Stimulated activated CD4-positive, alpha-beta T cell treated with anti-CD3 and anti-CD28 coated beads, Interleukin-1b, Interleukin-23, amount 100 ng/mL, for 4 hours (primary cell): Measurements from ENCODE around the gene UBAC2.

Source experiments
- DNase-seq, 2 donors: peaks; one replicate each; pipeline ENCODE4 v3.0.0-alpha.2; 2020; ENCODE audit warnings: low read depth in 2 of 2

UBAC2 gene

GRCh38 chr13:99271249-99271648, 70.6 kb downstream of the UBAC2 start:
- no peak for DNase-seq

GRCh38 chr13:99272481-99272880, 71.8 kb downstream of the UBAC2 start:
- DNase-seq: no peak

GRCh38 chr13:99273128-99273527, 72.5 kb downstream of the UBAC2 start:
- DNase-seq: no peak

GRCh38 chr13:99275093-99275469, 74.4 kb downstream of the UBAC2 start:
- DNase-seq: no peak

GRCh38 chr13:99276706-99277105, 76.1 kb downstream of the UBAC2 start:
- DNase-seq: no peak

GRCh38 chr13:99277629-99278028, 77.0 kb downstream of the UBAC2 start:
- DNase-seq: no peak

GRCh38 chr13:99278200-99278599, 77.5 kb downstream of the UBAC2 start:
- DNase-seq: no peak

- no peak for DNase-seq
Observed at GRCh38 chr13:99278843-99279242, 78.2 kb downstream of the UBAC2 start.

GRCh38 chr13:99279637-99280036, 79.0 kb downstream of the UBAC2 start:
- DNase-seq: no peak

- no peak for DNase-seq
Observed at GRCh38 chr13:99280166-99280565, 79.5 kb downstream of the UBAC2 start.

GRCh38 chr13:99281811-99282263, 81.2 kb downstream of the UBAC2 start:
- DNase-seq: peak in 1 of 2 donors; percentile 33

GRCh38 chr13:99282264-99283231, 81.9 kb downstream of the UBAC2 start:
- DNase-seq: no peak

GRCh38 chr13:99285432-99286182, 85.0 kb downstream of the UBAC2 start:
- no peak for DNase-seq

GRCh38 chr13:99287551-99287950, 86.9 kb downstream of the UBAC2 start:
- no peak for DNase-seq

- no peak for DNase-seq
Observed at GRCh38 chr13:99288089-99288488, 87.4 kb downstream of the UBAC2 start.

- no peak for DNase-seq
Observed at GRCh38 chr13:99289271-99289670, 88.6 kb downstream of the UBAC2 start.

GRCh38 chr13:99289674-99290337, 89.2 kb downstream of the UBAC2 start:
- DNase-seq: no peak

GRCh38 chr13:99290894-99291293, 90.2 kb downstream of the UBAC2 start:
- no peak for DNase-seq

- DNase-seq: no peak
Observed at GRCh38 chr13:99293178-99293577, 92.5 kb downstream of the UBAC2 start.

GRCh38 chr13:99294198-99294597, 93.5 kb downstream of the UBAC2 start:
- no peak for DNase-seq

- no peak for DNase-seq
Observed at GRCh38 chr13:99294958-99295357, 94.3 kb downstream of the UBAC2 start.
